ENCODE measurements around the gene WDR41. TPM values are rescaled to one million over a fixed set of nuclear protein-coding genes. Genes with fewer than 3 reads are reported as not detected.

Gene WDR41
- polyA plus RNA-seq, 1 donor from 2014 or later = 87.6 TPM

- H3K4me2 ChIP-seq (ENCODE audit: low read length) = no peak overlapping the region
- H3K27ac ChIP-seq (ENCODE audit: low read length) = no peak overlapping the region
- no peaks in the 10 kb centered on the region for H3K9me2 ChIP-seq (ENCODE audit: insufficient read depth, low read length)
- H3F3A ChIP-seq (ENCODE audit: insufficient read depth, low read length, poor library complexity, severe bottlenecking) = no peaks in the 10 kb centered on the region
- H3K36me3 ChIP-seq (ENCODE audit: insufficient read depth, low read length) = no peaks in the 10 kb centered on the region
- H3K9ac ChIP-seq (ENCODE audit: low read length) = no peak overlapping the region
- TF ChIP-seq EZH2 (IDR thresholded peaks at IDR 0.05; ENCODE audit: borderline replicate concordance, insufficient read depth, low read length, poor library complexity, severe bottlenecking) = no peak
- TF ChIP-seq TAF1 (IDR thresholded peaks at IDR 0.05; ENCODE audit: low read depth) = no peak
- TF ChIP-seq REST (IDR thresholded peaks at IDR 0.05; ENCODE audit: borderline replicate concordance) = no peak
- TF ChIP-seq RAD21 (conservative IDR thresholded peaks at IDR 0.05) = no peak
- no peak for TF ChIP-seq POLR2AphosphoS5 (IDR thresholded peaks at IDR 0.05)
- TF ChIP-seq SMC3 (conservative IDR thresholded peaks at IDR 0.05; ENCODE audit: poor library complexity) = no peak
- no peak overlapping the region for H2AFZ ChIP-seq (ENCODE audit: low read depth, low read length)
- H3K27me3 ChIP-seq (ENCODE audit: insufficient read depth, low read depth, low read length) = no peaks in the 10 kb centered on the region
- H3K9me3 ChIP-seq (ENCODE audit: low read length) = no peaks in the 10 kb centered on the region
- H4K20me1 ChIP-seq (ENCODE audit: insufficient read depth) = no peaks in the 10 kb centered on the region
- H3K4me3 ChIP-seq (ENCODE audit: low read length) = no peak overlapping the region
- H3K79me2 ChIP-seq (replicated peaks; ENCODE audit: insufficient read depth, low read length) = no peaks in the 10 kb centered on the region
Observed at GRCh38 chr5:77449277-77449676, 42.8 kb downstream of the WDR41 start.

- TF ChIP-seq SMC3 (conservative IDR thresholded peaks at IDR 0.05; ENCODE audit: poor library complexity) (no peak), EP300 (conservative IDR thresholded peaks at IDR 0.05; ENCODE audit: poor library complexity, severe bottlenecking) (no peak)
- H3K27ac ChIP-seq (ENCODE audit: low read length) = no peak overlapping the region
Observed at GRCh38 chr5:77448831-77449230, 43.3 kb downstream of the WDR41 start.

GRCh38 chr5:77444356-77444755 is 47.8 kb downstream of the WDR41 start:
- Histone ChIP-seq H3K9me3 (ENCODE audit: low read length) (no peaks in the 10 kb centered on the region), H2AFZ (ENCODE audit: low read depth, low read length) (no peak overlapping the region), H3K9me2 (ENCODE audit: insufficient read depth, low read length) (no peaks in the 10 kb centered on the region), H3K9ac (ENCODE audit: low read length) (no peak overlapping the region), H3K4me3 (ENCODE audit: low read length) (no peak overlapping the region), H4K20me1 (ENCODE audit: insufficient read depth) (no peaks in the 10 kb centered on the region), H3K79me2 (replicated peaks; ENCODE audit: insufficient read depth, low read length) (no peaks in the 10 kb centered on the region), H3F3A (ENCODE audit: insufficient read depth, low read length, poor library complexity, severe bottlenecking) (no peaks in the 10 kb centered on the region), H3K4me2 (ENCODE audit: low read length) (no peak overlapping the region), H3K27ac (ENCODE audit: low read length) (no peak overlapping the region), H3K36me3 (ENCODE audit: insufficient read depth, low read length) (no peaks in the 10 kb centered on the region), H3K27me3 (ENCODE audit: insufficient read depth, low read depth, low read length) (no peaks in the 10 kb centered on the region)
- TF ChIP-seq EZH2 (IDR thresholded peaks at IDR 0.05; ENCODE audit: borderline replicate concordance, insufficient read depth, low read length, poor library complexity, severe bottlenecking) (no peak), CTCF (IDR thresholded peaks at IDR 0.05; ENCODE audit: poor library complexity, severe bottlenecking) (no peak), TAF1 (IDR thresholded peaks at IDR 0.05; ENCODE audit: low read depth) (no peak), REST (IDR thresholded peaks at IDR 0.05; ENCODE audit: borderline replicate concordance) (no peak), MXI1 (conservative IDR thresholded peaks at IDR 0.05; ENCODE audit: poor library complexity, severe bottlenecking) (no peak), POLR2AphosphoS5 (IDR thresholded peaks at IDR 0.05) (no peak), SMC3 (conservative IDR thresholded peaks at IDR 0.05; ENCODE audit: poor library complexity) (no peak), EP300 (conservative IDR thresholded peaks at IDR 0.05; ENCODE audit: poor library complexity, severe bottlenecking) (no peak), RAD21 (conservative IDR thresholded peaks at IDR 0.05) (no peak)

More at GRCh38 chr5:77448831-77449230, 43.3 kb downstream of the WDR41 start:
- no peak overlapping the region for H2AFZ ChIP-seq (ENCODE audit: low read depth, low read length)
- H3K79me2 ChIP-seq (replicated peaks; ENCODE audit: insufficient read depth, low read length) = no peaks in the 10 kb centered on the region
- no peaks in the 10 kb centered on the region for H3F3A ChIP-seq (ENCODE audit: insufficient read depth, low read length, poor library complexity, severe bottlenecking)
- no peaks in the 10 kb centered on the region for H3K36me3 ChIP-seq (ENCODE audit: insufficient read depth, low read length)
- no peak overlapping the region for H3K9ac ChIP-seq (ENCODE audit: low read length)
- H3K4me3 ChIP-seq (ENCODE audit: low read length) = no peak overlapping the region
- no peaks in the 10 kb centered on the region for H3K9me3 ChIP-seq (ENCODE audit: low read length)
- no peaks in the 10 kb centered on the region for H3K27me3 ChIP-seq (ENCODE audit: insufficient read depth, low read depth, low read length)
- H4K20me1 ChIP-seq (ENCODE audit: insufficient read depth) = no peaks in the 10 kb centered on the region
- H3K4me2 ChIP-seq (ENCODE audit: low read length) = no peak overlapping the region
- H3K9me2 ChIP-seq (ENCODE audit: insufficient read depth, low read length) = no peaks in the 10 kb centered on the region
